Mesothelial cell of epicardium (in vitro differentiated cells): ENCODE measurements around the gene CARS2. TPM values are rescaled to one million over a fixed set of nuclear protein-coding genes. Genes with fewer than 3 reads are reported as not detected.

ENCODE experiments used
- DNase-seq, 2 experiments: peaks; one replicate each; pipeline ENCODE4 v3.0.0; 2021; ENCODE audit warnings: low spot score in 2 of 2; ENCODE audit not compliant: unreplicated experiment in 2 of 2
- H3K27ac Mint-ChIP-seq: 2 replicates; pipeline ENCODE4 v1.8.0; 2021; ENCODE audit warnings: mixed read lengths
- H3K27me3 Mint-ChIP-seq: 2 replicates; pipeline ENCODE4 v1.8.0; 2021; ENCODE audit warnings: low read depth, mixed read lengths
- H3K36me3 Mint-ChIP-seq: 2 replicates; pipeline ENCODE4 v1.8.0; 2021; ENCODE audit warnings: mixed read lengths
- H3K4me1 Mint-ChIP-seq: 2 replicates; pipeline ENCODE4 v1.8.0; 2021; ENCODE audit warnings: mixed read lengths
- H3K4me3 Mint-ChIP-seq: 2 replicates; pipeline ENCODE4 v1.8.0; 2021; ENCODE audit warnings: mild to moderate bottlenecking, moderate library complexity, mixed read lengths
- H3K9me3 Mint-ChIP-seq: 2 replicates; pipeline ENCODE4 v1.8.0; 2021; ENCODE audit warnings: mixed read lengths
- total RNA-seq: library from RNA; stranded (reverse); gene quantifications from 3 replicates; pipeline ENCODE4 v1.2.1, GENCODE V29; 2021
- TF ChIP-seq, protein P1 (sequence below): fragments of 200-600 bp; sonication (generic); IDR thresholded peaks from one replicate; pipeline ENCODE4 v1.5.0; 2021; ENCODE audit warnings: antibody characterized with exemption; ENCODE audit not compliant: unreplicated experiment

The CARS2 gene
- total RNA-seq, 1 donor from 2014 or later = 89.1 TPM

DNA sequence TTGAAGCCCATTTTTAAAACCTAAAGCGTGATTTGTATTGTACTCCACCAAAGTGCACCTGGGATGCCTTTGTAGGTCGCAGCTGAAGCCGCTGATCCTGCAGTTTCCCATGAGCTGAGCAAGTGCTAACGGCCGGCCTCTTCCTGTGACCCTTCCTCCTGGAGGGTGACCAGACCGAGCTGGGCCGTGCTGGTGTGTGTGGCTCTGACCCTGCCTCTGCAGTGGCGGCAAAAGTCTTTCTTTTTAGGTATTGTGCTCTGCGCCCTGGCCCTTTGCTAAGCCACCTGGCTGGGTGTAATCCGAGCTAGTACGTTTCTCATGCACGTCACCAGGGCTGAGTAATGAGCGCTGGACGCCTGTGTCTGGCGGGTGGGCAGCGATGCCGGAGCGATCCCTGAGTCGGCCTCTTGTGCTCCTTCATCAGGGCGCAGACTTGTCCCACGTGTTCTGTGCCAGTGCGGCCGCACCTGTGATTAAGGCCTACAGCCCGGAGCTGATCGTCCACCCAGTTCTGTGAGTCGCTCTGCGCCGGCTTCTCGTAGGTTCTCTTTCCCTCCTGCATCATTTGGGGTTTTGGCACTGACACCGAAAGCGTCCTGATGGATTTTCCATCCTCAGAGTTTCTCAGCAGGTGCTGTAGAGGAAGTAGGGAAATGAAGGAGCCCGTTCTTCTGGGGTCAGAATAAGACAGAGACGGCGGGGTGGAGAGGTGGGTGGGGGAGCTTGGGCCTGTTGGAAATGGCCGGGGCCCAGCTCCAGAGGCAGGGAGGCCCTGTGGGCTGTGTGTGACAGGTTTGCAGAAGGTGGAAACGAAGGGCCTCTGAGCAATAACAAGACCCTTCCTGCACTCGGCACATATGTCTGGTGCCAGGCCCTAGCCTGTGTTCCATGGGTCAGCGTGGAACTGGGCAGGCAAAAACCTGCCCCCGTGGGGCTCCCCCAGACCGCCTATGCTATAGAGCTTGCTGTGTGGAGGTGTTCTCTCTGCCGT is 80.9 kb downstream of the CARS2 start:
- TF ChIP-seq, protein P1, sequence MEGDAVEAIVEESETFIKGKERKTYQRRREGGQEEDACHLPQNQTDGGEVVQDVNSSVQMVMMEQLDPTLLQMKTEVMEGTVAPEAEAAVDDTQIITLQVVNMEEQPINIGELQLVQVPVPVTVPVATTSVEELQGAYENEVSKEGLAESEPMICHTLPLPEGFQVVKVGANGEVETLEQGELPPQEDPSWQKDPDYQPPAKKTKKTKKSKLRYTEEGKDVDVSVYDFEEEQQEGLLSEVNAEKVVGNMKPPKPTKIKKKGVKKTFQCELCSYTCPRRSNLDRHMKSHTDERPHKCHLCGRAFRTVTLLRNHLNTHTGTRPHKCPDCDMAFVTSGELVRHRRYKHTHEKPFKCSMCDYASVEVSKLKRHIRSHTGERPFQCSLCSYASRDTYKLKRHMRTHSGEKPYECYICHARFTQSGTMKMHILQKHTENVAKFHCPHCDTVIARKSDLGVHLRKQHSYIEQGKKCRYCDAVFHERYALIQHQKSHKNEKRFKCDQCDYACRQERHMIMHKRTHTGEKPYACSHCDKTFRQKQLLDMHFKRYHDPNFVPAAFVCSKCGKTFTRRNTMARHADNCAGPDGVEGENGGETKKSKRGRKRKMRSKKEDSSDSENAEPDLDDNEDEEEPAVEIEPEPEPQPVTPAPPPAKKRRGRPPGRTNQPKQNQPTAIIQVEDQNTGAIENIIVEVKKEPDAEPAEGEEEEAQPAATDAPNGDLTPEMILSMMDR = no peak
- Mint-ChIP-seq H3K27me3 (no peaks in the 10 kb centered on the region), H3K27ac (peak overlapping the region; percentile 75), H3K9me3 (no peaks in the 10 kb centered on the region), H3K4me1 (peaks cover 32% of the 10 kb centered on the region), H3K36me3 (peaks cover 6% of the 10 kb centered on the region), H3K4me3 (no peak overlapping the region)
- no peak for DNase-seq

DNA sequence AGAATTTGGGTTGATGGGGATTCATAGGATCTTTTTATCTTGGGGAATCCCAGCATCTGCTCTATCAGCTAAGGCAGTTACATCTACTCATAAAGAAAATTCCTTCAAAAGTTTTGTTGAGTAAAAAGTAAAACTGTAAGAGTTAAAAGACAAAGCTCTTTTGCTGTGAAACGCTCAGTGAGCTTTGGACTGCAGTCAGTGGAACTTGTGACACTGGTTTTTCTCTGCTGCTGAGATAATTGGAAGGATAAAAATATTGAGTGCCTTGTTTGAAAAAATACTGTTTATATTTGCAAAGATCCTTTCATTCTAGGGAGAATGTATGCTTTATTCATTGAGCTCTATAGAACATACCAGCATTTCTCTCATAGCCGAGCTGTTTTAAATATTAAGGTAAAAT is 85.3 kb downstream of the CARS2 start:
- Mint-ChIP-seq H3K4me3 (no peak overlapping the region), H3K27ac (peak overlapping the region; percentile 59), H3K4me1 (peaks cover 25% of the 10 kb centered on the region), H3K36me3 (peaks cover 1% of the 10 kb centered on the region), H3K9me3 (no peaks in the 10 kb centered on the region), H3K27me3 (no peaks in the 10 kb centered on the region)
- DNase-seq = no peak
- TF ChIP-seq, protein P1 = no peak

DNA sequence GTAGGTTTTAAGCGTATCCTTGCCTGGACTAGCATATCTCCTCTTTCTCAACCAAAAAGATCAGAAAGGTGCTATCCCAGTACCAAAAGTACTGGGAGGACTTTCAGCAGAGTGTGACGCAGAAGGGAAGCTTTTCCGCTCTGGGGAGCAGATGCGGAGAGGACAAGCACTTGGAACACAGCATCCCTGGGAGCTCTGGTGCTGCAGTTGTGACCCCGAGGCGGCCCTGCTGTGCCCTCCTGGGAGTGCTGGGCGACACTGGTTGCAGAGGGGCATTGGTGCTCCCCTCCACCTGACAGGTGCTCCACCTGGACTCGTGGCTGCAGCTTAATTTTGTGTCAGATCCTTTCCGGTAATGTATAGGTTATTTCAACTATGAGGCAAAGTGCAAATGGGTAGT is 87.1 kb downstream of the CARS2 start:
- TF ChIP-seq, protein P1 = no peak
- Mint-ChIP-seq H3K4me1 (peaks cover 31% of the 10 kb centered on the region), H3K4me3 (no peak overlapping the region), H3K36me3 (peaks cover 1% of the 10 kb centered on the region), H3K27ac (peak overlapping the region; percentile 59), H3K9me3 (no peaks in the 10 kb centered on the region), H3K27me3 (no peaks in the 10 kb centered on the region)
- DNase-seq = no peak

DNA sequence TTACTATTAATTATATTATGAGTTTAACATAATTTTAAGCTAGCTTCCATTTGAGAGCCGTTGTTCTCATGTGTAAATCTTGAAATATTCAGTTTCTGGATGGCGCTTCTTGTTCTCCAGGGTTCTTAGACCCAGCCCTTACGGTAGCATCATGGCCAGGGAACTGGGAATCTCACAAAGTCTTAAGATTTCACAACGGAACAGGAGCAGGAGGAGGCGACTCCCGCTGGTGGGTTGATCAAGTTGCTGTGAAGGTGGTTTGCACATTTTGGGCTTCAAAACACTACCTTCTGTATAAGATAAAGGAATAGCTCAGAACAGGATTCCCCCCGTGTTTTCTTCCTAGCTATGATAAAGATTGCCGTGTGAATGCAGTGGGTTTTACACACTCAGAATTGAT is 87.7 kb downstream of the CARS2 start:
- H3K9me3 Mint-ChIP-seq = peaks cover 4% of the 10 kb centered on the region
- H3K27me3 Mint-ChIP-seq = no peaks in the 10 kb centered on the region
- H3K4me1 Mint-ChIP-seq = peaks cover 31% of the 10 kb centered on the region
- DNase-seq = no peak
- H3K27ac Mint-ChIP-seq = peak overlapping the region; percentile 59
- no peak overlapping the region for H3K4me3 Mint-ChIP-seq
- TF ChIP-seq, protein P1 = no peak
- peaks cover 1% of the 10 kb centered on the region for H3K36me3 Mint-ChIP-seq

DNA sequence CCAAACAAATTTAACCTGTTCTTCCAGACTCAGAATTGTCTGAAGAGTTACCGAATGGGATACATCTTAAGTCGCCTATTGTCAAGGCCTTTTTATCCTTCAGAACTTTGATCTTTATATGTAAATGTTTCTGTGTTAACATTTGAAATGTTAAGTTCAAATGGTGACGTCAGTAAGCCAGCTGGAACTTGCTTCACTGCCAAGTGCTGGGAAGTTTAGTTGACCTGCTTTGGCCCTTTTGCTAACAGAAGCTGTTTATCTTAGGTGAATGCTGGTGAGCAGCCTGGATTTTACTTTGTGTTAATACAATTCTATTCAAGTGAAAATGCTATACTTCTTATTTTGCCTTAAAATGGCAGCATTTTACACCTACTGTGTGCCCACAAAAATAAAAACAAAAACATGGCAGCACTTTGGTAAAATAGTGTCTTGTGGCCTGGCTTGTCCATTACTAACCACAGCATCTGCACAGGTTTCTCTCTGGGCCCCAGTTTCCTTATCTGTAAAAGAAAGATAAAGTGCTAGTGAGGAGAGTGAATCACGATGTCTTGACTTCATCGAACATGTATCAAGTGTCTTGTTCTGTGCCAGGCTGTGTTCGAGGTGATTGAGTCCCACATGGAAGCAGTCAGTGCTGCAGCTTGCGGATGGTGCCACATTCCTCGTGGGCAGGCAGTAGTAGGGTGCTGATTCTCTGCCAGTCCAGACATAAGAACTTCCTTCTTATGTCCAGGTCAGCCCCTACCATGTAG is 88.4 kb downstream of the CARS2 start:
- DNase-seq = no peak
- peak overlapping the region; percentile 84 for H3K27ac Mint-ChIP-seq
- peaks cover 31% of the 10 kb centered on the region for H3K4me1 Mint-ChIP-seq
- peaks cover 6% of the 10 kb centered on the region for H3K9me3 Mint-ChIP-seq
- TF ChIP-seq, protein P1 = no peak
- H3K36me3 Mint-ChIP-seq = peaks cover 1% of the 10 kb centered on the region
- H3K4me3 Mint-ChIP-seq = peak overlapping the region; percentile 90
- H3K27me3 Mint-ChIP-seq = no peaks in the 10 kb centered on the region
